Ovary (tissue), 3 donors: ENCODE data around the gene ZDHHC22.

Experiments used
- CTCF ChIP-seq, 3 donors: fragments of 450-650 bp in 2 of 3; fragments of 200-600 bp in 1 of 3; IDR thresholded peaks; one replicate each; pipeline versions ENCODE4 v1.5.1 to v1.8.0; 2016 to 2022; ENCODE audit warnings: antibody characterized with exemption in 3 of 3, mild to moderate bottlenecking in 1 of 3
- EP300 ChIP-seq: sonication (generic); formaldehyde crosslinking; IDR thresholded peaks from one replicate; pipeline ENCODE4 v1.6.1; 2017; ENCODE audit warnings: antibody characterized with exemption
- POLR2A ChIP-seq: fragments of 450-650 bp; IDR thresholded peaks from one replicate; pipeline ENCODE4 v1.6.1; 2017; ENCODE audit warnings: antibody characterized with exemption, mild to moderate bottlenecking, moderate library complexity
- donor health status: DM: no; HTN: no; CAD: no.

- TF ChIP-seq POLR2A: no peak
- TF ChIP-seq CTCF (IDR thresholded peaks at IDR 0.05): no peak
- no peak for TF ChIP-seq EP300
Observed at GRCh38 chr14:77133720-77134338, 7.8 kb downstream of the ZDHHC22 start.
